Neural cell (in vitro differentiated cells): ENCODE measurements around the gene ZNF850. TPM values are rescaled to one million over a fixed set of nuclear protein-coding genes. Genes with fewer than 3 reads are reported as not detected.
"Not testable (repeated sequence)": the region's sequence is repeated elsewhere in the genome, so short reads cannot be mapped to it uniquely, and the experiment has no call there.

Source experiments
- H2AFZ ChIP-seq: fragments of 200-600, 300-800 bp; sonication (generic), shearing (Covaris generic); 2 replicates; pipeline ENCODE4 v1.6.0; 2014; ENCODE audit warnings: low read depth, mild to moderate bottlenecking, antibody characterized with exemption, low read length, moderate library complexity
- H3F3A ChIP-seq: fragments of 200-600 bp; shearing (Covaris generic); 2 replicates; pipeline ENCODE4 v1.6.1; 2016; ENCODE audit warnings: mild to moderate bottlenecking, moderate library complexity, mixed read lengths, antibody characterized with exemption, low read length; ENCODE audit not compliant: insufficient read depth, poor library complexity, severe bottlenecking
- H3K27ac ChIP-seq: fragments of 200-600, 300-800 bp; sonication (generic), shearing (Covaris generic); 2 replicates; pipeline ENCODE4 v1.5.1; 2014; ENCODE audit warnings: mild to moderate bottlenecking, low read length, moderate library complexity
- H3K27me3 ChIP-seq: fragments of 300-800, 200-600 bp; sonication (generic), shearing (Covaris generic); 2 replicates; pipeline ENCODE4 v1.6.0; 2014; ENCODE audit warnings: mild to moderate bottlenecking, low read depth, low read length, moderate library complexity; ENCODE audit not compliant: insufficient read depth
- H3K36me3 ChIP-seq: fragments of 300-800, 200-600 bp; sonication (generic), shearing (Covaris generic); 2 replicates; pipeline ENCODE4 v1.5.1; 2014; ENCODE audit warnings: mild to moderate bottlenecking, antibody characterized with exemption, low read length, moderate library complexity; ENCODE audit not compliant: insufficient read depth
- H3K4me2 ChIP-seq: fragments of 300-800, 200-600 bp; sonication (generic), shearing (Covaris generic); 2 replicates; pipeline ENCODE4 v1.6.0; 2014; ENCODE audit warnings: mild to moderate bottlenecking, low read length
- H3K4me3 ChIP-seq: fragments of 300-800, 200-600 bp; sonication (generic), shearing (Covaris generic); 2 replicates; pipeline ENCODE4 v1.5.1; 2014; ENCODE audit warnings: mild to moderate bottlenecking, low read length, moderate library complexity
- H3K79me2 ChIP-seq: fragments of 200-600 bp; shearing (Covaris generic); replicated peaks from 2 replicates; pipeline ENCODE4 v1.6.0; 2014; ENCODE audit warnings: mild to moderate bottlenecking, low read length, moderate library complexity; ENCODE audit not compliant: insufficient read depth
- H3K9ac ChIP-seq: fragments of 300-800, 200-600 bp; sonication (generic), shearing (Covaris generic); 2 replicates; pipeline ENCODE4 v1.6.1; 2016; ENCODE audit warnings: mild to moderate bottlenecking, low read length, mixed read lengths
- H3K9me2 ChIP-seq: fragments of 200-600 bp; shearing (Covaris generic); 2 replicates; pipeline ENCODE4 v1.6.1; 2016; ENCODE audit warnings: mild to moderate bottlenecking, low read length, mixed read lengths; ENCODE audit not compliant: insufficient read depth
- H3K9me3 ChIP-seq: fragments of 200-600, 300-800 bp; sonication (generic), shearing (Covaris generic); 2 replicates; pipeline ENCODE4 v1.6.1; 2016; ENCODE audit warnings: mild to moderate bottlenecking, mixed run types, low read length, moderate library complexity, mixed read lengths
- H4K20me1 ChIP-seq: fragments of 200-600 bp; shearing (Covaris generic); 2 replicates; pipeline ENCODE4 v1.6.1; 2016; ENCODE audit warnings: mild to moderate bottlenecking, mixed run types; ENCODE audit not compliant: insufficient read depth
- EP300 ChIP-seq: fragments of 450-650 bp; conservative IDR thresholded peaks from 2 replicates; pipeline ENCODE4 v1.6.1; 2014; ENCODE audit warnings: antibody characterized with exemption, mild to moderate bottlenecking, moderate library complexity; ENCODE audit not compliant: poor library complexity, severe bottlenecking
- EZH2 ChIP-seq: fragments of 200-600, 300-800 bp; shearing (Covaris generic), sonication (generic); IDR thresholded peaks from 2 replicates; pipeline ENCODE4 v1.6.1; 2014; ENCODE audit warnings: antibody characterized with exemption, low read length, borderline replicate concordance, mild to moderate bottlenecking; ENCODE audit not compliant: insufficient read depth, poor library complexity, severe bottlenecking
- MXI1 ChIP-seq: fragments of 450-650 bp; conservative IDR thresholded peaks from 2 replicates; pipeline ENCODE4 v1.6.1; 2014; ENCODE audit warnings: antibody characterized with exemption, mild to moderate bottlenecking; ENCODE audit not compliant: poor library complexity, severe bottlenecking
- POLR2AphosphoS5 ChIP-seq: IDR thresholded peaks from 2 replicates; pipeline ENCODE4 v1.6.1; 2012
- RAD21 ChIP-seq: fragments of 450-650 bp; conservative IDR thresholded peaks from 2 replicates; pipeline ENCODE4 v1.6.1; 2014; ENCODE audit warnings: antibody characterized with exemption, mild to moderate bottlenecking, moderate library complexity
- SMC3 ChIP-seq: fragments of 450-650 bp; conservative IDR thresholded peaks from 2 replicates; pipeline ENCODE4 v1.6.1; 2014; ENCODE audit warnings: antibody characterized with exemption, mild to moderate bottlenecking, moderate library complexity; ENCODE audit not compliant: poor library complexity
- TAF1 ChIP-seq: IDR thresholded peaks from 2 replicates; pipeline ENCODE4 v1.6.1; 2012; ENCODE audit warnings: low read depth
- polyA plus RNA-seq: library from polyadenylated mRNA; depleted of rRNA; stranded (reverse); fragments of >200 nt; gene quantifications from 2 replicates; pipeline ENCODE4 v1.2.3, GENCODE V29; 2014
- TF ChIP-seq, protein P1 (sequence below): fragments of 450-650 bp; IDR thresholded peaks from 2 replicates; pipeline ENCODE4 v1.5.1; 2014; ENCODE audit warnings: antibody characterized with exemption, mild to moderate bottlenecking, moderate library complexity; ENCODE audit not compliant: poor library complexity, severe bottlenecking
- TF ChIP-seq, protein P2 (sequence below): IDR thresholded peaks from 2 replicates; pipeline ENCODE4 v1.6.1; 2012; ENCODE audit warnings: borderline replicate concordance

The ZNF850 gene
- polyA plus RNA-seq, 1 donor from 2014 or later = 1.0 TPM

DNA sequence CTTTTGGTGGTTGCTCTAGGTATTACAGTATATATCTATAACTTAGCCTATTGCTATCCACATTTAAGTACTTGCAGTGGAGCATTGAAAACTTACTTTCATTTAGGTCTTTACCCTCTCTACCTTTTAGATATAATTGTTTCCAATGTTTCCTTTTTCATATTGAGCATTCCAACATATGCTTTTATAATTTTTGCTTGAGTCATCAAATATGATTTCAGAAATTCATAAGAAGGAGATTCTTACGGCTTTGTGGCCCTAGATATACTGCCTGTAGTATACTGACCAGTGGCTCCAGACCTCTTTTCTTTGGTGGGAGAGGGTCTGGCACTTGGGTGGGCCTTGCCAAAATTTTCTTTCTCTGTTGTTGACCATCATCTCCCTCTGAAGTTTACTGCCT, 32.8 kb upstream of the ZNF850 start:
- Histone ChIP-seq H3K27ac (no peak overlapping the region), H3K4me3 (no peak overlapping the region), H4K20me1 (no peaks in the 10 kb centered on the region), H3F3A (no peaks in the 10 kb centered on the region), H3K27me3 (no peaks in the 10 kb centered on the region), H3K4me2 (no peak overlapping the region), H3K9me3 (peaks cover 21% of the 10 kb centered on the region), H3K9ac (no peak overlapping the region), H2AFZ (no peak overlapping the region), H3K36me3 (peaks cover 10% of the 10 kb centered on the region), H3K9me2 (no peaks in the 10 kb centered on the region), H3K79me2 (peaks cover 3% of the 10 kb centered on the region)
- TF ChIP-seq MXI1 (no peak), EP300 (no peak), EZH2 (no peak)

DNA sequence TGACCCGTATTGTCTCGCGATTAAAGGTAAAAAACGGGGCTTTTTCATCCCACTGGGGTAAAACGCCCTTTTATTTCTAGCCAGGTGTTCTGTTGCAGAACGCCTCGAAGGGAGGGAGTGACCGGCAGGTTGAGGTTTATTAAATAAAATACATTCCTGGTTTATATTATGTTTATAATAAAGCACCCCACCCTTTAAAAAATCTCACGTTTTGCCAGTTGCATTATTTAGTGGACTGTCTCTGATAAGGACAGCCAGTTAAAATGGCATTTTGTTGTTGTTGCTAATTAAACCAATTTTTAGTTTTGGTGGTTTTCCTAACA, 25.1 kb upstream of the ZNF850 start:
- Histone ChIP-seq H3F3A (no peaks in the 10 kb centered on the region), H3K79me2 (peaks cover 17% of the 10 kb centered on the region), H3K27me3 (no peaks in the 10 kb centered on the region), H3K9me3 (peaks cover 4% of the 10 kb centered on the region), H3K4me3 (peak overlapping the region; percentile 87), H4K20me1 (no peaks in the 10 kb centered on the region), H3K9me2 (no peaks in the 10 kb centered on the region), H3K9ac (peak overlapping the region; percentile 75), H3K27ac (peak overlapping the region; percentile 75), H2AFZ (peak overlapping the region; percentile 73), H3K36me3 (peaks cover under 1% of the 10 kb centered on the region), H3K4me2 (peak overlapping the region; percentile 49)
- TF ChIP-seq POLR2AphosphoS5 (no peak), SMC3 (no peak), RAD21 (no peak), EP300 (no peak), EZH2 (no peak), MXI1 (no peak), TAF1 (no peak)
- TF ChIP-seq, protein P1, sequence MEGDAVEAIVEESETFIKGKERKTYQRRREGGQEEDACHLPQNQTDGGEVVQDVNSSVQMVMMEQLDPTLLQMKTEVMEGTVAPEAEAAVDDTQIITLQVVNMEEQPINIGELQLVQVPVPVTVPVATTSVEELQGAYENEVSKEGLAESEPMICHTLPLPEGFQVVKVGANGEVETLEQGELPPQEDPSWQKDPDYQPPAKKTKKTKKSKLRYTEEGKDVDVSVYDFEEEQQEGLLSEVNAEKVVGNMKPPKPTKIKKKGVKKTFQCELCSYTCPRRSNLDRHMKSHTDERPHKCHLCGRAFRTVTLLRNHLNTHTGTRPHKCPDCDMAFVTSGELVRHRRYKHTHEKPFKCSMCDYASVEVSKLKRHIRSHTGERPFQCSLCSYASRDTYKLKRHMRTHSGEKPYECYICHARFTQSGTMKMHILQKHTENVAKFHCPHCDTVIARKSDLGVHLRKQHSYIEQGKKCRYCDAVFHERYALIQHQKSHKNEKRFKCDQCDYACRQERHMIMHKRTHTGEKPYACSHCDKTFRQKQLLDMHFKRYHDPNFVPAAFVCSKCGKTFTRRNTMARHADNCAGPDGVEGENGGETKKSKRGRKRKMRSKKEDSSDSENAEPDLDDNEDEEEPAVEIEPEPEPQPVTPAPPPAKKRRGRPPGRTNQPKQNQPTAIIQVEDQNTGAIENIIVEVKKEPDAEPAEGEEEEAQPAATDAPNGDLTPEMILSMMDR = no peak
- TF ChIP-seq, protein P2, sequence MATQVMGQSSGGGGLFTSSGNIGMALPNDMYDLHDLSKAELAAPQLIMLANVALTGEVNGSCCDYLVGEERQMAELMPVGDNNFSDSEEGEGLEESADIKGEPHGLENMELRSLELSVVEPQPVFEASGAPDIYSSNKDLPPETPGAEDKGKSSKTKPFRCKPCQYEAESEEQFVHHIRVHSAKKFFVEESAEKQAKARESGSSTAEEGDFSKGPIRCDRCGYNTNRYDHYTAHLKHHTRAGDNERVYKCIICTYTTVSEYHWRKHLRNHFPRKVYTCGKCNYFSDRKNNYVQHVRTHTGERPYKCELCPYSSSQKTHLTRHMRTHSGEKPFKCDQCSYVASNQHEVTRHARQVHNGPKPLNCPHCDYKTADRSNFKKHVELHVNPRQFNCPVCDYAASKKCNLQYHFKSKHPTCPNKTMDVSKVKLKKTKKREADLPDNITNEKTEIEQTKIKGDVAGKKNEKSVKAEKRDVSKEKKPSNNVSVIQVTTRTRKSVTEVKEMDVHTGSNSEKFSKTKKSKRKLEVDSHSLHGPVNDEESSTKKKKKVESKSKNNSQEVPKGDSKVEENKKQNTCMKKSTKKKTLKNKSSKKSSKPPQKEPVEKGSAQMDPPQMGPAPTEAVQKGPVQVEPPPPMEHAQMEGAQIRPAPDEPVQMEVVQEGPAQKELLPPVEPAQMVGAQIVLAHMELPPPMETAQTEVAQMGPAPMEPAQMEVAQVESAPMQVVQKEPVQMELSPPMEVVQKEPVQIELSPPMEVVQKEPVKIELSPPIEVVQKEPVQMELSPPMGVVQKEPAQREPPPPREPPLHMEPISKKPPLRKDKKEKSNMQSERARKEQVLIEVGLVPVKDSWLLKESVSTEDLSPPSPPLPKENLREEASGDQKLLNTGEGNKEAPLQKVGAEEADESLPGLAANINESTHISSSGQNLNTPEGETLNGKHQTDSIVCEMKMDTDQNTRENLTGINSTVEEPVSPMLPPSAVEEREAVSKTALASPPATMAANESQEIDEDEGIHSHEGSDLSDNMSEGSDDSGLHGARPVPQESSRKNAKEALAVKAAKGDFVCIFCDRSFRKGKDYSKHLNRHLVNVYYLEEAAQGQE = no peak

DNA sequence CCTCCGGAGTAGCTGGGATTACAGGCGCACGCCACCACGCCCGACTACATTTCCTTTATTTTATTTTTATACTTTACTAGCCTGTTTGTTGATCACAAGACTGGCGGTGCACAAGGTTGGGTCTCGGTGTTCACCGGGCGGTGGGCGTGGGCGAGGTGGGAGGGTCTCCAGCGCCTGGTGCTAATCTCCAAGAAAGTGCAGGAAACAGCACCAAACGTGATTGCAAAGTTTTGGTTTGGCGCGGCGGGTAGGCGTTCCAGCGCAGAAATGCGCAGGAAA, 24.0 kb upstream of the ZNF850 start:
- no peak overlapping the region for H3K4me2 ChIP-seq
- H2AFZ ChIP-seq = peak overlapping the region; percentile 27

DNA sequence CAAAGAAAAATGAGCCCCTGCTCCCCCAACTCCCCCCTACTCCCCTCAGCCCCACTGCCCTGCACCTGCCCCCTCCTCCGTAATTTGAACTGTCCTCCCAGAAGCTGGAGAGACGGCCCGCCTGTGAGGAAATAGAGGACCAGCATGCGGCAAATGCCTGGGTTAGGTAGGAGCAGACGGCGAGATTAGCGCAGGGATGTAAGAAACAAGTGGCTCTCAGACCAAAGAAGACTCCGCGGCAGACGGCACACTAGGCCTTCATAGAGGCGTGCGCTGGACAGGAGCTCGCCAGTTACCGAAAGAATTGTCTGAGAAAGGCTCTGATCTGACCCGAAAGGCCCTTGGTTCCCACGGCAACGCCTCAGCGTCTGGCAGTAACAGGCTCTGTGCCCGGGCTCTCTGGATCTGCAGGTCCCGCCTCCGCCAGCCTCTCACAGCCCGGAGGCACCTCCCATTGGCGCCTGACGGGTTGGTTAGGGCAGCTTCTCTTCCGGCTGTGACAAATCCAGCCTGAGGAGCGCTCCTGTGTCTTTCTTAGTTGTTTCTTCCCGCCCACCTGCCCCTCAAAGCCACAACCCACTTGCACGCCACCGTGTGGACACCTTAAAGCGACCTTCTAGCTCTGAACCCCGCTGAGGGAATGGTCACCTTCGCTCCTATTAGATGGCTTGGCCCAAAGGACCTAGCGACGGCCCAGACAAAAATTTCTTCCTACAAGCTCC, 19.0 kb upstream of the ZNF850 start:
- not testable (repeated sequence) for H4K20me1 ChIP-seq, H3K4me2 ChIP-seq, H3K27ac ChIP-seq, H3F3A ChIP-seq, H3K36me3 ChIP-seq, H3K79me2 ChIP-seq, H3K27me3 ChIP-seq, H3K4me3 ChIP-seq, H3K9me3 ChIP-seq, H2AFZ ChIP-seq, H3K9ac ChIP-seq, H3K9me2 ChIP-seq

More for the DNA sequence above, 24.0 kb upstream of the ZNF850 start:
- no peak overlapping the region for H3K9ac ChIP-seq
- H3K27ac ChIP-seq = no peak overlapping the region
- H3K79me2 ChIP-seq = peaks cover 17% of the 10 kb centered on the region
- peak overlapping the region; percentile 87 for H3K4me3 ChIP-seq
- no peaks in the 10 kb centered on the region for H4K20me1 ChIP-seq
- no peak for TF ChIP-seq EZH2
- TF ChIP-seq, protein P1 = no peak
- no peak for TF ChIP-seq POLR2AphosphoS5
- no peak for TF ChIP-seq TAF1
- H3K27me3 ChIP-seq = no peaks in the 10 kb centered on the region
- no peaks in the 10 kb centered on the region for H3F3A ChIP-seq
- H3K36me3 ChIP-seq = no peaks in the 10 kb centered on the region
- H3K9me3 ChIP-seq = peaks cover 3% of the 10 kb centered on the region
- no peaks in the 10 kb centered on the region for H3K9me2 ChIP-seq
